Measurements from ENCODE around the gene SLC9A9.

DNA sequence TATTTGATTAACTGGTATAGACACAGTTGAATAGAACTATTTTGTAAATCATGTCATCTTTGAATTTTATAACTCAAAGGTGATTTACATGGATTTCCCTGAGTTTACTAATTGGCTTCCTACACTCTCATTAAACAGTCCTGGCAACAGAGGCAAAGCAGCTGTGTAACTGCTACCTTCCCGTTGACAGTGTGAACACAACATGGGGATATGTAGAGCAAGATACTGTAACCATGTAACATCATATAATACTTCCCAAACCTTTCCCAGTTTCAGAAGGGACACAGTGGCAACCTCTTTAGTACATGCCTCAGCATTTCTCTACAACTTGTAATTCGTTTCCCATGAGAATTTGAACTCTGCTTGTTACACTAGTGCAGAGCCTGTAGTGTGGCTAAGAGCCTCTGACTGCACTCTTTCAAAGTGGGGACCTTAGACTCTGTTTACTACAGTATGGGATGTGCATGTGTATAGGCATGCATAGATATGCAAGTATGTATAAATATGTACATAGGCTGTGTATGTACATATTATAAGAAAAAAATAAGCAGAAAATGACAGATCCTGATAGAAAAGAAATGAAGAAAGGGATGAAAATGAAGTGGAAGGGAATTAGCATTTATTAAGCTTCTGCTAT, 299.3 kb downstream of the SLC9A9 start:
- TF ChIP-seq, protein P1, sequence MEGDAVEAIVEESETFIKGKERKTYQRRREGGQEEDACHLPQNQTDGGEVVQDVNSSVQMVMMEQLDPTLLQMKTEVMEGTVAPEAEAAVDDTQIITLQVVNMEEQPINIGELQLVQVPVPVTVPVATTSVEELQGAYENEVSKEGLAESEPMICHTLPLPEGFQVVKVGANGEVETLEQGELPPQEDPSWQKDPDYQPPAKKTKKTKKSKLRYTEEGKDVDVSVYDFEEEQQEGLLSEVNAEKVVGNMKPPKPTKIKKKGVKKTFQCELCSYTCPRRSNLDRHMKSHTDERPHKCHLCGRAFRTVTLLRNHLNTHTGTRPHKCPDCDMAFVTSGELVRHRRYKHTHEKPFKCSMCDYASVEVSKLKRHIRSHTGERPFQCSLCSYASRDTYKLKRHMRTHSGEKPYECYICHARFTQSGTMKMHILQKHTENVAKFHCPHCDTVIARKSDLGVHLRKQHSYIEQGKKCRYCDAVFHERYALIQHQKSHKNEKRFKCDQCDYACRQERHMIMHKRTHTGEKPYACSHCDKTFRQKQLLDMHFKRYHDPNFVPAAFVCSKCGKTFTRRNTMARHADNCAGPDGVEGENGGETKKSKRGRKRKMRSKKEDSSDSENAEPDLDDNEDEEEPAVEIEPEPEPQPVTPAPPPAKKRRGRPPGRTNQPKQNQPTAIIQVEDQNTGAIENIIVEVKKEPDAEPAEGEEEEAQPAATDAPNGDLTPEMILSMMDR (IDR thresholded peaks at IDR 0.05): no peak
- no peak for TF ChIP-seq POLR2A (IDR thresholded peaks at IDR 0.05)

Data from right lobe of liver (tissue), 4 donors.